MM.1S (cell line): Measurements from ENCODE around the gene SLC12A3.

Experiments
- DNase-seq: peaks from one replicate; pipeline ENCODE4 v3.0.0-alpha.2; 2015
- H2AFZ ChIP-seq: fragments of 300-600 bp; sonication (generic); 2 replicates; pipeline ENCODE4 v1.6.0; 2016; ENCODE audit warnings: antibody characterized with exemption, low read length
- H3F3A ChIP-seq: fragments of 300-600 bp; sonication (generic); 2 replicates; pipeline ENCODE4 v1.6.1; 2016; ENCODE audit warnings: mild to moderate bottlenecking, antibody characterized with exemption, low read length, moderate library complexity, mixed read lengths; ENCODE audit not compliant: insufficient read depth
- H3K27ac ChIP-seq: fragments of 300-600 bp; sonication (generic); 2 replicates; pipeline ENCODE4 v1.5.1; 2016; ENCODE audit warnings: mild to moderate bottlenecking, low read length
- H3K27me3 ChIP-seq: fragments of 300-600 bp; sonication (generic); replicated peaks from 2 replicates; pipeline ENCODE4 v1.6.0; 2016; ENCODE audit warnings: low read length; ENCODE audit not compliant: insufficient read depth
- H3K36me3 ChIP-seq: fragments of 300-600 bp; sonication (generic); replicated peaks from 2 replicates; pipeline ENCODE4 v1.6.1; 2016; ENCODE audit warnings: mild to moderate bottlenecking, low read length, mixed read lengths; ENCODE audit not compliant: insufficient read depth
- H3K4me1 ChIP-seq: fragments of 300-600 bp; sonication (generic); 2 replicates; pipeline ENCODE4 v1.6.1; 2016; ENCODE audit warnings: low read length, mixed read lengths
- H3K4me2 ChIP-seq: fragments of 300-600 bp; sonication (generic); 2 replicates; pipeline ENCODE4 v1.6.0; 2016; ENCODE audit warnings: low read depth, low read length
- H3K4me3 ChIP-seq: fragments of 300-600 bp; sonication (generic); 2 replicates; pipeline ENCODE4 v1.5.1; 2016; ENCODE audit warnings: low read length, mixed read lengths
- H3K79me2 ChIP-seq: fragments of 300-600 bp; sonication (generic); 2 replicates; pipeline ENCODE4 v1.6.1; 2016; ENCODE audit warnings: mixed run types, low read length, mixed read lengths
- H3K9ac ChIP-seq: fragments of 300-600 bp; sonication (generic); 2 replicates; pipeline ENCODE4 v1.6.1; 2016; ENCODE audit warnings: low read length, mixed read lengths
- H3K9me2 ChIP-seq: fragments of 300-600 bp; sonication (generic); replicated peaks from 2 replicates; pipeline ENCODE4 v1.6.1; 2016; ENCODE audit warnings: mild to moderate bottlenecking, low read length, mixed read lengths; ENCODE audit not compliant: insufficient read depth
- H3K9me3 ChIP-seq: fragments of 300-600 bp; sonication (generic); replicated peaks from 2 replicates; pipeline ENCODE4 v1.6.1; 2016; ENCODE audit warnings: mild to moderate bottlenecking, low read length, mixed read lengths; ENCODE audit not compliant: insufficient read depth
- H4K20me1 ChIP-seq: fragments of 300-600 bp; sonication (generic); 2 replicates; pipeline ENCODE4 v1.6.1; 2016; ENCODE audit warnings: mild to moderate bottlenecking, low read length, moderate library complexity, mixed read lengths; ENCODE audit not compliant: insufficient read depth
- CTCF ChIP-seq: fragments of 300-600 bp; sonication (generic); IDR thresholded peaks from 2 replicates; pipeline ENCODE4 v1.5.1; 2016; ENCODE audit warnings: antibody characterized with exemption, low read length, mixed read lengths
- EZH2 ChIP-seq: fragments of 300-600 bp; sonication (generic); optimal IDR thresholded peaks from 2 replicates; pipeline ENCODE3; 2017; ENCODE audit warnings: low read depth, mild to moderate bottlenecking, antibody characterized with exemption, low read length, mixed read lengths
- EZH2phosphoT487 ChIP-seq: fragments of 300-600 bp; sonication (generic); IDR thresholded peaks from 2 replicates; pipeline ENCODE4 v1.6.1; 2018; ENCODE audit warnings: antibody characterized with exemption, low read length

The SLC12A3 gene

GRCh38 chr16:56921571-56921970 is 56.6 kb downstream of the SLC12A3 start:
- Histone ChIP-seq H3F3A (peaks cover 11% of the 10 kb centered on the region), H3K9me3 (no peaks in the 10 kb centered on the region), H3K27ac (no peak overlapping the region), H3K79me2 (no peaks in the 10 kb centered on the region), H4K20me1 (no peaks in the 10 kb centered on the region), H3K9ac (no peak overlapping the region), H3K4me1 (peaks cover 23% of the 10 kb centered on the region), H2AFZ (no peak overlapping the region), H3K27me3 (no peaks in the 10 kb centered on the region), H3K4me2 (no peak overlapping the region), H3K9me2 (no peaks in the 10 kb centered on the region), H3K4me3 (no peak overlapping the region), H3K36me3 (no peaks in the 10 kb centered on the region)
- TF ChIP-seq EZH2phosphoT487: no peak
- no peak for DNase-seq

- H3K36me3 ChIP-seq: no peaks in the 10 kb centered on the region
- H3K9ac ChIP-seq: no peak overlapping the region
- H2AFZ ChIP-seq: no peak overlapping the region
- no peak for TF ChIP-seq EZH2
- no peak for TF ChIP-seq CTCF
- TF ChIP-seq EZH2phosphoT487: no peak
- DNase-seq: no peak
- H3K9me2 ChIP-seq: no peaks in the 10 kb centered on the region
- no peak overlapping the region for H3K4me2 ChIP-seq
- H3K27me3 ChIP-seq: no peaks in the 10 kb centered on the region
- H3K79me2 ChIP-seq: no peaks in the 10 kb centered on the region
- H3K9me3 ChIP-seq: no peaks in the 10 kb centered on the region
- H3F3A ChIP-seq: no peaks in the 10 kb centered on the region
- no peak overlapping the region for H3K4me3 ChIP-seq
- no peaks in the 10 kb centered on the region for H4K20me1 ChIP-seq
- H3K4me1 ChIP-seq: peaks cover 13% of the 10 kb centered on the region
- no peak overlapping the region for H3K27ac ChIP-seq
These were observed 58.6 kb downstream of the SLC12A3 start for GRCh38 chr16:56923481-56924091.

- Histone ChIP-seq H3K9me2 (no peaks in the 10 kb centered on the region), H3K36me3 (0 out of 2 replicates have a peak, but pooled peaks cover 1% of the 10 kb centered on the region), H3K4me1 (peaks cover 24% of the 10 kb centered on the region), H3K9ac (no peak overlapping the region), H3K4me2 (peak overlapping the region; percentile 30; the same call in 1 of the 2 replicates), H3K27ac (peak overlapping the region; percentile 23; the same call in 1 of the 2 replicates), H3K9me3 (no peaks in the 10 kb centered on the region), H3K27me3 (no peaks in the 10 kb centered on the region), H3F3A (peaks cover 19% of the 10 kb centered on the region), H4K20me1 (peaks cover under 1% of the 10 kb centered on the region; the same call in 1 of the 2 replicates), H3K79me2 (peaks cover 6% of the 10 kb centered on the region), H3K4me3 (no peak overlapping the region), H2AFZ (no peak overlapping the region)
- TF ChIP-seq EZH2 (no peak), CTCF (no peak), EZH2phosphoT487 (no peak)
- no peak for DNase-seq
These were observed 62.5 kb downstream of the SLC12A3 start for GRCh38 chr16:56927471-56927870.

- TF ChIP-seq CTCF: no peak
- TF ChIP-seq EZH2phosphoT487: no peak
- no peak for TF ChIP-seq EZH2
- no peaks in the 10 kb centered on the region for H3K9me3 ChIP-seq
- no peak overlapping the region for H2AFZ ChIP-seq
- peak overlapping the region; percentile 99; the same call in 1 of the 2 replicates for H3K4me2 ChIP-seq
- peaks cover 18% of the 10 kb centered on the region for H3K36me3 ChIP-seq
- H3K9me2 ChIP-seq: no peaks in the 10 kb centered on the region
- peaks cover 27% of the 10 kb centered on the region for H3K79me2 ChIP-seq
- peaks cover 39% of the 10 kb centered on the region for H3F3A ChIP-seq
- H3K27ac ChIP-seq: peak overlapping the region; percentile 100; the same call in 1 of the 2 replicates
- H3K4me3 ChIP-seq: no peak overlapping the region
- no peaks in the 10 kb centered on the region for H3K27me3 ChIP-seq
- H4K20me1 ChIP-seq: peaks cover 20% of the 10 kb centered on the region
- no peak for DNase-seq
- H3K9ac ChIP-seq: peak overlapping the region; percentile 100; the same call in 1 of the 2 replicates
- peaks cover 24% of the 10 kb centered on the region for H3K4me1 ChIP-seq
These were observed 64.6 kb downstream of the SLC12A3 start for GRCh38 chr16:56929639-56930038.
